Epidermal melanocyte (primary cell): ENCODE data around the gene ITPR2.

Experiments used
- DNase-seq: peaks from one replicate; pipeline ENCODE4 v3.0.0; 2011; ENCODE audit warnings: low spot score; ENCODE audit not compliant: insufficient read length

The ITPR2 gene

GRCh38 chr12:26370098-26370497 lies 462.9 kb downstream of the ITPR2 start:
- DNase-seq: no peak

DNA sequence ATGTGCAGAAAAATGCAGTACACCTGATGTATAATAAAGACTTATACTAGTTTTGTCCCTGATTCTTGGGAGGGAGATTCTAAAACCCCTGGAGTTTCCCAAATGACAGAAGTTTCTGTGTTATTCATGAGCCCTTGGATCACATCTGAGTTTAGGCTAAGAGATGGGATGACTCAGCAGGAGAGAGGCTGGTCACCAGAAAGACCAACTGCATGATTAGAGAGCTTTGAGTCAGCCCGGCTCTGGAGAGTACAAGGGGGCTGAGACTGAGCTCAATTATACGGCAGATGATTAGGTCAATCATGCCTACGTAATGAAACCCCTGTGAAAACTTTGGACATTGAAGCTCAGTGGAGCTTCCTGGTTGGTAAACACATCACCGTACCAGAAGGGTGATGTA lies 463.4 kb downstream of the ITPR2 start:
- no peak for DNase-seq

DNA sequence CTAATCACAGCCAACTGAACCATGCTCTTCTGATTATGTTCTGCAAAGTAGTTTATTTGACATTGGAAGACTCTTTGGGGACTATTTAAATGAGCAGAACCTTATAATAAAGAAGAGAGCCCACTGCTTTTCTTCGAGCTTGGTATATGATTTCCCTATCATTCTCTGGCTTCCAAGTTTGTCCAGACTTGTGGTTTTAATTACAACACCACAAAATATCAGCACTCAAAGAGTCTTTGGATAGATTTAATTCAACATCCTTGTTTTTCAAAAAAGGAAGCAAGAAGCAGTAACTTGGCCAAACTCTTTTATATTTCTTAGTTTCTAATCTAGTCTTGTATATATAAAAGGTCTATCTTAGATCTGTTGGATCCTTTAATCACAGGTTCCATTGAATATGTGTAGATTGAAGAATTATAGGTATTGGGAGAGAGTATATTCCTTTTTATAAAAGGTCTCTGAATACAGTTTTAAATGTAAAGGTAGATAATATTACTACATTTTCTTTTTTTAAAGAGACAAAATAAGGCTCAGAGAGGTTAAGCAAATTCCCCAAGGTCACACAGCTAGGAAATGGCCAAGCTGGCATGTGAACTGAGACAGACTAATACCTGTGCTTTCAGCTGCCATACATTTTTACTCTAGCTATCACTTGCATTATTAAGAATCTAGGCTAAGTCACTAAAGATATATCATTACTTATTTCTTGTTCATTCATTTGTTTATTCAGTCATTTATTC lies 464.8 kb downstream of the ITPR2 start:
- DNase-seq: no peak

- DNase-seq: no peak
These were observed 471.0 kb downstream of the ITPR2 start for GRCh38 chr12:26361964-26362363.

DNA sequence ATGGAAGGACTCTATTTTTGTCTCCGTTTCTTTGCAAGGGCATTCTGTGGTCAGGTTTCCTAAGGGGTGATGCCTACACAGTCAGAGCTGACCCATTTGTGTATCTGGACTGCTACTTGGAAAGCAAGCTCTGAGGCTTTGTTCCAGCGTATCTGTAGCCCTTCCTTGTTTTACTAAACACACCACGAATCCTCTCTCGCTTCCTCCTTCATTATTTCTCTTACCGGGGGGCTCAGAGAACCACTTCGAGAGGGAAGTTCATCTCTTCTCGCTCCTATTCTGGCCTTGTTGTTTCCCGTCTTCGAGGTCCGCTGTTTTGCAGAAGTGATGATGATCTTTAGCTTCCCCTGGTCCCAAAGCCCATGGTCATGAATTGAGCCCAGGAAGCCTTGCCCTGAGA lies 472.9 kb downstream of the ITPR2 start:
- no peak for DNase-seq

DNA sequence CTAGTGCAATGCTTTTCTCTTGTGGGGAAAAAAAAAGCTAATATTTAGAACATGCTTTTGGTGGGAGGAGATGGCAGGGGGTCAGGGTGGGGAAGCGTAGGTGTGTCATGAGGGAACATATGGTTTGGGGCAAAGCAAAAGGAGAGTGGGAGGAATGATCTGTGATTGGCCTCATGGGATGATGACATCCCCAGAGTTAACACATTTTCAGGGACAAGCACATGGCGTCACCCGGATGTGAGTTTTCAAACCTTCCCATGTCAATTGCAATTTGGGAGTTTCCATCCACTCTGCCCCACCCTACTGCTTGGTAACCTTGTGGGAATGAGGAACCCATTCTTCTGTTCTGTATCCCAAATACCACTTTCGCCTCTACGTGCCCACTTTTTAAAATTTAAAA lies 473.4 kb downstream of the ITPR2 start:
- DNase-seq: no peak

GRCh38 chr12:26358651-26359050 lies 474.3 kb downstream of the ITPR2 start:
- DNase-seq: no peak

DNA sequence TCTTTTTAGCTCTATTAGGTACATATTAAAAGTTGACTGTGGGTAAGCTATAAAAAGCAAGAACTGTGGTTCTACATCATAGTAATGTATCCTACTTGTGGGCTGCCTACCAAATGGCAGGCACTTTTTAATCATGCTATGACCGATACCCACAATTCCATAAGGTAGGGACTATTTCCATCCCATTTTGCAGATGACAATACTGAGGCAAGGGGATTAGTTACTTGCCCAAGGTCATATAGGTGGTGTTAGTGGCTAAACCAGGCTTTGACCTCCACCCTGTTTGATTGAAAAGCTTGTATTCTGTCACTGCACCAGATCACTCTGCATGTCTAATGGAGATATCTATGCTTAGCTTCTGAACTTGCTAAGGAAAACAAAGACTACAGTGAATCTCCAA lies 485.7 kb downstream of the ITPR2 start:
- no peak for DNase-seq

GRCh38 chr12:26346736-26347135 lies 486.3 kb downstream of the ITPR2 start:
- no peak for DNase-seq

DNA sequence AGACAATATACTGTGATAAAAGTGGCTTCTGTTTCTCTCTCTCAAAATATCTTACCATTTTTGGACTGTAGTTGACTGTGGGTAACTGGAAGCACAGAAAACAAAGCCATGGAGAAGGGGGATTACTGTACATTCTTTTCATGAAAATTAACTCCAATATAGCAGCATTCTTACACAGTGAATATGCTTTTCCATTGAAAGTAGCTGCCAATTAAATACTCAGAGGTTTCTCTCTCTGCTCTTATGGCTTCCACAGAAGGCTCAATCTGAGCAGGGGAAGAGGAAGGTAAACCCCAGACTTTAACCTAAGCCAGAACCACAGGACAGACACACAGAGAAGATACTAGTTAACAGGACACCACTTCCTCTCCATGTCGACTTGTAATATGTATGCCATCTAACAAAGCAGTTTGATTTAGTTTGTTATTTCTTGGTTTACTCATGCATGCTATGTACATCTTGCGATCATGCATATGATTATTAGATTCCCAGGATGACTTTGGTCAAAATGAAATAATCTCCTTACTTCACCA lies 487.5 kb downstream of the ITPR2 start:
- DNase-seq: no peak

DNA sequence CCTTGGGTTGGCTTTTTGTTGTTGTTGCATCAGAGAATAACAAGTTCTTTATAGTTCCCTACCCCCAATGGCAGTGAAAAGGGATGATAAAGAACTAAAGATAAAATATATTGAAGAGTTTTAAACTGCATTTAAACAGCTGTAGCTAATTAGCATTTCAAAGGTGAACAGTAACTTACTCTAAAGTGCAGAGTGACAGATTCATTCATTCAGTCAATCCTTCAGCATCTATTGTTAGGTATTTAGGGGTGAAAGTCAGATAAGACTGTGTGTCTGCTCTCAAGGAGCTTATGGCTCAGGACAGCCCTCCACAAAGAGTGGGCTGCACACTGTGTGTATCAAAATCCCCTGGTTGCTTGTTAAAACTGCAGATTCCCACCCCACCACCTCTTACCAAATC lies 491.5 kb downstream of the ITPR2 start:
- no peak for DNase-seq

DNA sequence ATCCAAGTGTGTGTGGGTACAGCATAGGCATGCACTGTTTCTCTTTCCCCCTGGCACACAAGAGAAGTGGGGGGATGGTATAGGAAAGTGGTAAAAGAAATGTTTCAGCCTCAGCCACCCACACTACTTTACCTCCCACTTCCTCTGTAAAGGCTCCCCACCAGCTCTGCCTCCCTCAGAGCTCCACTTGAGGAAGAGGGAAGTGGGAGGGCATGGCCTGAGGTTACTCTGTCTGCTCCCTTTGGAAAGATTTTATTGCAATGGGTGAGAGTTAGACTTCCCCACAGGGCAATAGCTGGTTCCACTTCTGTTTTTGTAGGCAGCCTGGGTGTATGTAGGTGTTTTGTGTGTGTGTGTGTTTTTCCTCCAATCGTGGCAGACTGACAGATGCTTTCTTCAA lies 492.3 kb downstream of the ITPR2 start:
- no peak for DNase-seq

DNA sequence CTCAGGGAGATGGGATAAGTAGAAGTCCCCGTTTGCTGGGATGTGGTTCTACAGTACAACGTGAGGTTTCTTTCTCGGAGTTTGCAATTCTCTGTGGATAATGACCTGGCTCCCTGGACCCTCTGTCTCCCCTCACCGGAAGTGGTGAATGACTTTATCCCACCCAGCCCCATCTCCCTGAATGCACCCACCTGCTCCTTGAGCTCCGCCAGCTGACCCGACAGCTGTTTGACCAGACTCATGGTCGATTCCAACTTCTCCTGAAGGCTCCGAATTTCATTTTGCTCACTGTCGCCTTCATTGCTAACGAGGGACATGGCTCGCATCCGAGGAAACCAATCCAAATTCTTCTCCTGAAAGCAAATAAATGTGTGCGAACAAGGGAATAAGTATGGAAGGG lies 493.0 kb downstream of the ITPR2 start:
- no peak for DNase-seq

DNA sequence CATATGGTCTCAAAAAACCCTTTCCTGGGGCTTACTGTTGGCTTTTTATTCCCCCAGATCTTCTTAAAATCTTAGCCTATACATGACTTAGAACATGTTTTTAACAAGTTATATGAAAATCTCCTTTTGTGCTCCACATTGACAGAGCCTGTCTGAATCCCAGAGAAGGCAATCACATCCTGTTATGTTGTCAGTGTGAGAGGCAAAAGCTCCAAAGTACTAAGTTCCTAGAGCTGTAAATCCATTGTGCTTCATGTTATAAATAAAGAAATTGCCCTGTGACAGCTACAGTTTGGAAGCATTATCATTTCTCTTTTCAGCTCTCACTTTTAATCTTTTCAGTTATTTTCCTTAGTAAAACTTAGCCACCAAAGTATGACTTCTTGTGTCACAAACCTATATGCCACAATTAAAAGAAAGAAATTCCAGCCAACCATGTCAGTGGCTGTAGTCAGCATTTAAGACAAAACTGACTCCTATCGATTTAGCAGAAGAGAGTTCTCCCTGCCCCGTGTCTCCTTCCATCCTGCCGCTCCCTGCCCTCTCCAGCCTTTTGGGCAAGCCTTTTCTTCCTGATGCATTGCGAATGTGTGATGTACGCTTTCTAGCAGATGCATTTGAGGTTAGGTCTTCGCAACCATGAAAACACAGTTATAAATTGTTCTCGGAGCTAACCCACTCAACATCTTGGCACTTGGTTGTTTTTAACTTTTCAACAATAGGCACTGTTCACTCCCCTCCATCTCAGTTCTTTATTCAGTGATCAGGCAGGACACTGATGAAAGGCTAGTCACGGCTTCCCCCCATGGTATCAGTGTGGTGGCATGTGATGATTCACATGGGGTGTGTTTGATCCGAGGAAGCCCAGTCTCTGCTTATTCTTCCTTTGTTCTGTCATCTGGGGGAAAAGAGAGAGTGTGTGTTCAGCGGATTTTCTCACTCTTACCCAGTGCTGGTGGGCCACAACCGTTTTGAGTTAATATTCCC lies 494.1 kb downstream of the ITPR2 start:
- DNase-seq: peak; percentile 69

- no peak for DNase-seq
These were observed 497.3 kb downstream of the ITPR2 start for GRCh38 chr12:26335651-26336050.

GRCh38 chr12:26334621-26335124 lies 498.3 kb downstream of the ITPR2 start:
- DNase-seq: no peak

- DNase-seq: no peak
These were observed 501.0 kb downstream of the ITPR2 start for GRCh38 chr12:26331960-26332359.

GRCh38 chr12:26331136-26331535 lies 501.9 kb downstream of the ITPR2 start:
- DNase-seq: no peak

- DNase-seq: no peak
These were observed 504.9 kb downstream of the ITPR2 start for GRCh38 chr12:26327975-26328644.

DNA sequence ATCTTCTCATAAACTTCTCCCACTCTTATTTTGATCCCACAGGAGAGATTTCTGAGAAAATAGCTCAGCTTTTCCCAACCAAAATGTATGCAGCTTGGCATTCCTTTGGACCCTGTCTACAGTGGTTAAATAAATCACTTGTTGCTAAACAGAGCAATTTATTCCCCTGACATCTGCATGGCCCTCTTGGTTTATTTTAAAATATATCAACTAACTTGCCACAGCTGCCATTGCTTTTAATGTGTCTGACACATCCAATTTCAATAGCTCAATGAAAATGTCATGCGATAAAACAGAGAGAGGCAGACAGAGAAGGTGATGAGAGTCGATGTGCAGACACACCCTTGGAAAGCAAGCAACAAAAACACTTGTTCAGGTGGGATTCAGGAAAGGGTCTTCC lies 509.3 kb downstream of the ITPR2 start:
- no peak for DNase-seq

- no peak for DNase-seq
These were observed 513.5 kb downstream of the ITPR2 start for GRCh38 chr12:26319511-26319910.
